Stimulated activated CD4-positive, alpha-beta T cell treated with anti-CD3 and anti-CD28 coated beads, Interleukin-2, amount 100 ng/mL, for 48 hours (primary cell): ENCODE measurements around the gene SEMG1.

Source experiments
- DNase-seq, 2 donors: peaks; one replicate each; pipeline ENCODE4 v3.0.0-alpha.2; 2020

Gene SEMG1

DNA sequence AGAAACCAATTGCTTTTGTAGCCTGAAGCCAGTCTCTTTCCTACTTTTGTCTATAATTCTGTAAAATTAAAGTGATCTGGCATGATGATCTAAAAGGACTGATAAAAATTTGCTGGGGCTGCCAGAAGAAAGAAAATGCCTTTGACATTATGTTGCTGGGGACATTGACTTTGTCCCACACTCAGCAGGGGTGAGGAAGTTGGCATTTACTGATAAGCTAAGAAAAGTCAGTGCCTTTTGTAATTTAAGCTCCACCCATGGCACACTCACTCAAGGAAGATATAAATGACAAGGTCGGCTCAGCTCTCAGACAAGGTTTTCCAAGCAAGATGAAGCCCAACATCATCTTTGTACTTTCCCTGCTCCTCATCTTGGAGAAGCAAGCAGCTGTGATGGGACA lies at the start of gene SEMG1:
Gene SEMG1, plus strand, starts transcription at position 309 of the 400 bp plus-strand sequence. Its CDS starts 21 bp downstream, at position 330.
- DNase-seq, result no peak

DNA sequence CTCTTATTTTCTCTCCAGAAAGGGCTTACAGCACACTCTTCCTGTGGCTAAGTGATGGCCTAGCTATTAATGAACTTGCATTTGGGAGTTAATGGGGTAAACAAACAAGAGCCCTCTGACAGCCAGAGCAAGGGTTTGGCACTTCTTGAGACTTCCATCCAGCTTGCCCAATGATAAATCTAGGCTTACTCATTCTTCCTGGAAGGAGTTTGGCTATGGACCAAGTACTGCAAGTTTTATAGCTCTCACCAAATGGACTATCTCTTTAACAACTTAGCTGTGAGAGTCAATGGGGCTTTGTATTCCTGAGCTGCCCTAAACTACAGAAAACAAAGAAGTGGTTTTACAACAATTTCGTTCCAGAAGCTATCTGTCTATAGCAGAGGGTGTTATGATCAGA lies 48.9 kb upstream of the SEMG1 start:
- DNase-seq, result no peak

- no peak for DNase-seq
These were observed 43.6 kb upstream of the SEMG1 start for GRCh38 chr20:45163083-45163803.

DNA sequence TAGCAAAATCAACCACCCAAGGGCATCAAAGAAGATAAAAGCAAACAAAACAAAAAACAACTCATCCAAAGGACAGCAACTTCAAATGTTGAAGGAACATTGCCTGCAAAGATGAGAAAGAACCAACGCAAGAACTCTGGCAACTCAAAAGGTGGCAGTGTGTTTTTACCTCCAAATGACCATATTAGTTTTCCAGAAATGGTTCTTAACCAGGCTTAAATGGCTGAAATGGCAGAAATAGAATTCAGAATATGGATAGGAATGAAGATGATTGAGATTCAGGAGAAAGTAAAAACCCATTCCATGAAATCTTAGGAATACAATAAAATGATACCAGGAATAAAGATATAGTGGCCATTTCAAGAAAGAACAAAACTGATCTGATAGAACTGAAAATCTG lies 41.9 kb upstream of the SEMG1 start:
- no peak for DNase-seq

DNA sequence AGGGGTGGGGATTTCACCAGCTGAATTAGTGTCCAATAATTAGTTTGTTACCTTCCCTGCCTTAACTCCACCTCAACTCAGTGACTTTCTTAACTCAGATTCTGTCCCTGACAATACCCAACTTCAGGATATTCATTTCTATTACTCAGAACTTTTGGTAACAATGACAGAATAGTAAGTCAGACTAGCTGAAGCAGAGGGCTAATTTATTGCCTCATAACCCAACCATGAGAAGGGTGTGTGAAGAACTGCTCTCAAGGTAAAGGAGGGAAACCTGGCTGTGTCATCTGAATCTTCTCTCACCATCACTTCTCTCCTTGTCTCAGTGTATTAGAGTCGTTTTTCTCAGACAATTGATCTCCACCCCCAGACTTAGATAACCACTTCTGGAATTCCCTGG lies 33.3 kb upstream of the SEMG1 start:
- DNase-seq, result no peak

GRCh38 chr20:45174434-45175364 lies 32.1 kb upstream of the SEMG1 start, which contains the start of gene PI3:
PI3 (plus strand) TSS chr20:45174902; CDS start chr20:45174923, 21 bp downstream.
- no peak for DNase-seq

GRCh38 chr20:45176526-45177267 lies 30.1 kb upstream of the SEMG1 start:
- no peak for DNase-seq

DNA sequence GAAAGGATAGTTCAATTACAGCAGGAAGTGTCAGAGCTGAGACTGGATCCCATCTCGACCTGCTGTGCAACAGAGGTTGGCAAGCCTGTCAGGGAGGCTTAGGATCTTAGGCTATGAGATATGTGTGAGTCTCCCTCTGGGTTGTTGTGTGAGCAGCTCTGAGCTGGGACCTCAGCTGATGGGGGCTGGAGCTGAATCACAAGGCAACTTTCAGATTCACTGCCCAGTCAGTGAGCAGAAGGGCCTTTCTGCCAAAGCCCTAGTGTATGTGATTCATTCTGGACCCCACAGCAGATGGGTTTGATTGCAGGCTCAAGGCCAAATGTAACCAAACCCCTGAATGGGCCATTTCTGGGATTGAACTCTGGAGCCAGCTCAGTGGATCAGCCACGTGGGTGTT lies 27.7 kb upstream of the SEMG1 start:
- no peak for DNase-seq

GRCh38 chr20:45181639-45182038 lies 25.2 kb upstream of the SEMG1 start:
- no peak for DNase-seq

DNA sequence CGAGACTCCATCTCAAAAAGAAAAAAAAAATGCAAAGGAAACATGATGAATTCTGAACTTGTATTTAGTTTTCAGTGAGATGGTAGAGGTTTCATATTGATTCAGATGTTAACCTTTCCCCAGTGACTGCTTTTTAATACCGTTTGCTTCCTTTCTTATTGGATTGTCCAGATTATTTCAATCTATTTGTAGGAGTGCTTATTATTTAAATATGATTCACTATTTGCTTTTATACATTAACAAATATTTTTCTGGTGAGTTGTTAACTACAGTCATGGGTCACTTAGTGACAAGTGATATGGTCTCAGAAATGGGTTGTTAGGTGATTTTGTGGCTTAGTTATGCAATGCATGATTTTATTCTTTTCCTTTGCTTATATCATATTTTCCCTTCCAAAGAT lies 23.7 kb upstream of the SEMG1 start:
- DNase-seq, result no peak

GRCh38 chr20:45187693-45188092 lies 19.1 kb upstream of the SEMG1 start:
- DNase-seq, result no peak

DNA sequence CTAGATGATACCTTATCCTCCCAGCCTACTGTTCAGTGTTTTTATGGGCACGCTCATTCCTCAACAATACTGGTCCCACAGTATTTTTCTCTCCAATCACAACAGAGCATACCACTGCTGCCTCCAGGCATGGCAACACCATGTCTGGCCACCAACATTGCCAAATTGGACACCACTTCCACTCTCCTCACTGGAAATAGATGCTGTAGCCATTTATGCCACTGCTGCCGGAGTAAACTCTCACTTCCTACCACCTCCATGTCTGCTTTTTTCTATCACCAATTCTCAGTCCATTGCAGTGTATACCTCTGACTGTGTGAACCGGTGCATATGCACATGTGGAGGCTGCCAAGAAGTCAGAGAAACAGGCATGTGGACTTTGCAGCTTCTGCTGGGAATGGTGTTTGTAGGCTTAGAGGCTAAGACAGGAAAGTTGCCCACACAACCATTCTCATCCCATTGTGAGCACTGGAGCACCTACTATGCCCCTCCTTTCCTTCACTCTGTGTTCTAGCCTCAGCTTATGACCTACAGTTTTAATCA lies 17.7 kb upstream of the SEMG1 start:
- no peak for DNase-seq

GRCh38 chr20:45189861-45190260 lies 17.0 kb upstream of the SEMG1 start:
- no peak for DNase-seq

- no peak for DNase-seq
These were observed 14.9 kb upstream of the SEMG1 start for GRCh38 chr20:45191926-45192325.

GRCh38 chr20:45193331-45193730 lies 13.5 kb upstream of the SEMG1 start:
- no peak for DNase-seq

- DNase-seq, result no peak
These were observed 3.1 kb downstream of the SEMG1 start for GRCh38 chr20:45209924-45210323.

- no peak for DNase-seq
These were observed 5.0 kb downstream of the SEMG1 start for GRCh38 chr20:45211569-45212474.

DNA sequence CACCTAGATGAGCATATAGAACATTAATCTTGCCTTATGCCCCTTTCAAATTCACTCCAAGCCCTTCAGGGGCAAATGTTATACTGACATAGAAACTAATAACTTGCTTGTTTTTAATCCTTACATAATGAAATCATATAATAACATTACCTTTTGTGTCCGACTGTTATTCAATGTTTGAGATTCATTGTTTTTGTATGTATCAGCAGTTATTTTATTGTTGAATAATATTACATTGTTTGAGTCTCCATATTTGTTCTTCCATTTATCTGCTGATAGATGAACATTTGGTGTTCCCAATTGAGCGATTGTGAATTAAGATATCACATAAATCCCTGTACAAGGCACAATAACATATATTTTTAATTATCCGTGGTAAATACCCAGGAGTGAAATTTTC lies 6.0 kb downstream of the SEMG1 start:
- no peak for DNase-seq

GRCh38 chr20:45218124-45218523 lies 11.3 kb downstream of the SEMG1 start:
- no peak for DNase-seq

GRCh38 chr20:45218636-45219035 lies 11.8 kb downstream of the SEMG1 start:
- DNase-seq, result no peak

DNA sequence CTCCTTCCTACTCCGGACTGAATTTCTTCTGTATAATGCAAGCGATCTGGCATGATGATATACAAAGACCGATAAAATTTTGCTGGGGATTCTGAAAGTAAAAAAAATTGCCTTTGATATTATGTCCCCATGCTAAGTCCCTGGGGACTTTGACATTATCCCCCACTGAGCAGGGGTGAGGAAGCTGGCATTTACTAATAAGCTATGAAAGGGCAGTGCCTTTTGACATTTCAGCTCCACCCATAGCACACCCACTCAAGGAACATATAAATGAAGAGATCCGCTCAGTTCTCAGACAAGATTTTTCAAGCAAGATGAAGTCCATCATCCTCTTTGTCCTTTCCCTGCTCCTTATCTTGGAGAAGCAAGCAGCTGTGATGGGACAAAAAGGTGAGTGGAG lies 14.2 kb downstream of the SEMG1 start, which contains the start of gene SEMG2:
Gene SEMG2, plus strand, starts transcription at position 298 of the 400 bp plus-strand sequence. Its CDS starts 17 bp downstream, at position 315.
- DNase-seq, result no peak

DNA sequence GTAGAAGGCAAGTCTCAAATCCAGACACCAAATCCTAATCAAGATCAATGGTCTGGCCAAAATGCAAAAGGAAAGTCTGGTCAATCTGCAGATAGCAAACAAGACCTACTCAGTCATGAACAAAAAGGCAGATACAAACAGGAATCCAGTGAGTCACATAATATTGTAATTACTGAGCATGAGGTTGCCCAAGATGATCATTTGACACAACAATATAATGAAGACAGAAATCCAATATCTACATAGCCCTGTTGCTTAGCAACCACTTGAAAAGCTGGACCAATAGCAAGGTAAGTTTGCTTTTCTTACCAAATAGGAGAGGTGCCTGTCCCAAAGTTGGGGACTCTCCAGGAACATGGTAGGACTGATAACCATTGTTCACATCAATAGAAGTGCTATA lies 16.3 kb downstream of the SEMG1 start:
- no peak for DNase-seq
